HG03095 (cell line): ENCODE data around the gene POLR2J2.
"Not testable (repeated sequence)": the region's sequence is repeated elsewhere in the genome, so short reads cannot be mapped to it uniquely, and the experiment has no call there.

Experiments used
- ATAC-seq: cut with Tn5 transposase; IDR thresholded peaks from one replicate; pipeline ENCODE4 v1.9.1; 2021; ENCODE audit warnings: moderate library complexity; ENCODE audit not compliant: unreplicated experiment

POLR2J2 gene

GRCh38 chr7:102673447-102674067, 2.1 kb upstream of the POLR2J2 start:
- ATAC-seq = not testable (repeated sequence)

DNA sequence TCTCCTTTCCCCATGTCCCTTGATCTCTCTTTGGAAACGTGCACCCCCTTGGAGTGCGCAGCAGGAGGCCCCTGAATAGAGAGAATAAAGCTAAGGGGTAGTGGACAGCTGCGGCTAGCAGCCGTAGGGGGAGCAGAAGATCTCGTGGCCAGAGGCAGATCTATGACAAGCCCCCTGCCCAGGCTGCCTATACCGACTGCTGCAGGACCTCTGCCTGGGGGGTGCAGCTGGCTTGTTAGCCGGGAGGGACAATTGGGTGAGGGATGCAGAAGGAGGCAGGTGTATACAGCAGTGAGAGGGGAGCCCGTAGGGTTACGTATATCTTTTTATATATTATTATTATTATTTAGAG, 469 bp upstream of the POLR2J2 start:
- peak; percentile 7 for ATAC-seq

DNA sequence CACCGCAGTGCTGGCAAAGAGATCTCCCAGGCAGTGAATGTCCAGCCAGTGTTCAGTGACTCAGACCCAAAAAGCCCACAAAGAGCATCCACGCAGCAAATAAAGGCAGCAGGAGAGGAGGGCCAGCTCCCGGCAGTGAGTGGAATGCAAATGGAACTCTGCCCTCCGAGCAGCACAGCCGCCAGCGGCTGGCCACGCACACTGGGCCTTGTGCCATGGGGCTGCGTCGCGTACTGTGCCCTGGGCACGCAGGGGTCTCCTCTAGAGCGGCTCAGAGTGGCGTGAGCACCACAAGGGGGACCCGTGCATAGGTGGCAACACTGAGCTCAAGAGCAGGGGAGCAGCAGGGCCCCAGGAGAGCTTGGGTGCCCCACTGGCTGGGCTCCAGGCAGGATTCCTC, 3.9 kb downstream of the POLR2J2 start:
- not testable (repeated sequence) for ATAC-seq

- not testable (repeated sequence) for ATAC-seq
These were observed 4.6 kb downstream of the POLR2J2 start for GRCh38 chr7:102666850-102667249.

GRCh38 chr7:102664765-102665164, 6.7 kb downstream of the POLR2J2 start:
- not testable (repeated sequence) for ATAC-seq

DNA sequence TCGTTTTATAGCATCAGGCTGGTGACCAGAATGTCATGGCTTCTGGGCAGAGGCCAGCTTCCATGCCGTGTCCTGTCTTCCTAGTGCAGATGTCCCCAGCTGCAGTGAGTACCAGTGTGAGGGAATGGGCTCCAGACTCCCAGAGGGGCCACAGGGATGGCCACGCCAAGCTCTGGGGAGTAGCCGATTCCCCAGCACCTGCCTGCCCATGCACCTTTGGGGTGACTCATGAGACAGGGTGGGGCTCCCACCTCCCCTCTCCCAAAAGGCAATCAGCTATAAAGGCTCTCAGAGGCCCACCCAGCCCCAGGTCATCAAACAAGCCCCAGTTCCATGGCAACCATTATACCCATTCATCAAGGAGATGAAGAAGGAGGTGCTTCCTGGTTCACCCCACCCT, 21.5 kb downstream of the POLR2J2 start, which contains the start of gene SPDYE2B:
Gene SPDYE2B, plus strand, starts transcription at position 396 of the 400 bp plus-strand sequence. CDS start 2,030 bp downstream, outside the sequence.
- ATAC-seq = not testable (repeated sequence)

DNA sequence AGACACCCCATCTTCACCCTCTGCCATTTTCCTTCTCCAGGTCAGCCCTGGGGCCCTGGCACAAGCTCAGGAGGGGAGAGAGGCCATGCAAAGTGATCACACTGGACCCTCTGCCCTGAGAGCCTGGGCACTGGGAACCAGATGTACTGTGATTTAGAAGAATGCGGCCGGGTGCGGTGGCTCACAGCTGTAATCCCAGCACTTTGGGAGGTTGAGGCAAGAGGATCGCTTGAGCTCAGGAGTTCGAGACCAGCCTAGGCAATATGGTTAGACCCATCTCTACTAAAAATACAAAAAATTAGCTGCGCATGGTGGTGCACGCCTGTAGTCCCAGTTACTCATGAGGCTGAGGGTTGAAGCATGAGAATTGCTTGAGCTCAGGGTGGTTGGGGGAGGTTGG, 23.6 kb downstream of the POLR2J2 start:
- not testable (repeated sequence) for ATAC-seq

DNA sequence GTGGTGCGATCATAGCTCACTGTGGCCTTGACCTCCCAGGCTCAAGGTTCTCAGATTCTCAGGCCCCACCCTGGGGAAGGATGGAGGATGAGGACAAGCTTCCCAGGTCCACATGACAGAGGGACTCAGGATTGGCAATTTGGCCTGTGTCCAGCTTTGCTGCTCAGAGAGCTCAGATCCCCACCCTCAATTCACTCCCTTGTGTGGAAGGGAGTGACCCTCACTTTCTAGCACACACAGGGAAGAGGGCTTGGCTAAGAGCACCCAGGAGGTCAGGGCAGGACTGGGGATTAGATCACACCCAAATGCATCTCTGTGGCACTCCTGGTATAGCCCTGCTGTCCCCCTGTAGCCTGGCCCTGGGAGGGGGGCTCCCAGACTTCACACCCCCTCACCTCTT, 28.1 kb downstream of the POLR2J2 start:
- ATAC-seq = not testable (repeated sequence)

- not testable (repeated sequence) for ATAC-seq
These were observed 28.8 kb downstream of the POLR2J2 start, which contains the start of gene UPK3BL1 for GRCh38 chr7:102642691-102643090. UPK3BL1 (minus strand) TSS chr7:102642791; CDS start chr7:102642741, 50 bp downstream.

DNA sequence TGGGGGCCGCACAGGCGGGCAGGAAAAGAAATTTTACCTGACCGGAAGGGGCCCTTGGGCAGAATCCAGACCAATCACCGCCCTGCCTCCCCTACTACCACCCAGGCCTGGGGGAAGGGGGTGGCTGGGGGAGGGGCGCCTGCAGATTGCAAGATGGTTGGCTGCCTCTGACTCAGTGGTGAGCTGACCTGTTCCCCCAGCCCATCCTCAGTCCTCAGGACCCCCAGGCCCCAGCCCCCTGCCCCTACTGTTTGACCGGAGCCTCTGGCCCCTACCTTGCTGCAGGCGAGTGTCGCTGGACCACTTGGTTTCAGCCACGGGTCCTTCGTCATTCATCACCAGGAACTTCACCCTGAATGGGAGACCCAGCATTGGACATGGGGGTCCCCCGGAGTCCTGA, 32.6 kb downstream of the POLR2J2 start:
- ATAC-seq = not testable (repeated sequence)

DNA sequence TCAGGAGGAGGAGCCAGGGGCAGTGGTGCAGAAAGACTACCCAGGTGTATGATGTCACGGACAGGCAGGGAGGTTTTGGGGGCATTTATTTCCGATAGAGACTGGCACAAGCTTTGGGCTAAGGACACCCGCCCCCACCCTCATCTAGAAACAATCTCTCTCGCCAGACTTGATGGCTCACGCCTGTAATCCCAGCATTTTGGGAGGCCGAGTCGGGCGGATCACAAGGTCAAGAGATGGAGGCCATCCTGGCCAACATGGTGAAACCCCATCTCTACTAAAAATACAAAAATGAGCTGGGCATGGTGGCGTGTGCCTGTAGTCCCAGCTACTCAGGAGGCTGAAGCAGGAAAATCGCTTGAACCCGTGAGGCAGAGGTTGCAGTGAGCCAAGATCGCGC, 34.5 kb downstream of the POLR2J2 start:
- not testable (repeated sequence) for ATAC-seq

- ATAC-seq = not testable (repeated sequence)
These were observed 36.1 kb downstream of the POLR2J2 start for GRCh38 chr7:102635354-102635753.

GRCh38 chr7:102634299-102634698, 37.2 kb downstream of the POLR2J2 start:
- ATAC-seq = not testable (repeated sequence)

DNA sequence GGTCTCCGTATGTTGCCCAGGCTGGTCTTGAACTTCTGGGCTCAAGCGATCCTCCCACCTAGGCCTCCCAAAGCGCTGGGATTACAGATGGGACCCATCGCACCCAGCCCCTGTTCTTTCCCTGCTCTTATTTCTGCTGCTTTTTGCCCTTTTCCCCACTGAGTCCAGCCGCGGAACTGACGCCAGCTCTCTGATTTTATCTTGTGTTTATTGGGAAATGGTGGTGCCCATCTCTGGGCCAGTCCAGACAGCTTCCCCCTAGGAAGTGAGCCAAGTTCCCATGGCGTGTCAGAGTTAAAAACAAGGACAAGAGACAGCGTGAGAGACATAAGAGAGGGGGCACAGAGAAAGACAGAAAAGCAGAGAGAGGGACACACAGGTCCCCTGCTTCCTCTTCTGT, 40.8 kb downstream of the POLR2J2 start:
- not testable (repeated sequence) for ATAC-seq

GRCh38 chr7:102627271-102627904, 44.1 kb downstream of the POLR2J2 start:
- not testable (repeated sequence) for ATAC-seq

- not testable (repeated sequence) for ATAC-seq
These were observed 53.3 kb downstream of the POLR2J2 start for GRCh38 chr7:102618122-102618521.

GRCh38 chr7:102616507-102617125, 54.8 kb downstream of the POLR2J2 start, which contains the start of gene RASA4:
RASA4 (minus strand) TSS chr7:102616756; CDS start chr7:102616689, 67 bp downstream.
- peak; percentile 62 for ATAC-seq
